GM12878 (cell line): ENCODE data around the gene CLIP1. TPM values are rescaled to one million over a fixed set of nuclear protein-coding genes. Genes with fewer than 3 reads are reported as not detected.
"Not testable (repeated sequence)": the region's sequence is repeated elsewhere in the genome, so short reads cannot be mapped to it uniquely, and the experiment has no call there.

Experiments used
- ATAC-seq: fragments of 200-7000 bp; cut with Tn5 transposase; 3 replicates; pipeline ENCODE4 v1.9.1; 2020; ENCODE audit warnings: mild to moderate bottlenecking, moderate library complexity
- BruUV-seq: library from RNA; stranded (reverse); fragments of 400-500 nt; replicated peaks from 2 replicates; lab custom pipeline; 2021; lab: Mats Ljungman, UMichigan
- CTCF ChIA-PET: fragments of 300-600 bp; sonication (Branson Sonifier 250); formaldehyde crosslinking; extraction: SDS; loops from one replicate; lab custom pipeline; 2021; ENCODE audit warnings: inconsistent platforms; lab: Yijun Ruan, JAX
- POLR2A ChIA-PET: fragments of 350-600 bp; formaldehyde crosslinking; extraction: SDS; loops from one replicate; lab custom pipeline; 2021; ENCODE audit warnings: inconsistent platforms; lab: Charles Lee
- RAD21 ChIA-PET: fragments of 300-600 bp; sonication (Branson Sonifier 250); formaldehyde crosslinking; loops from one replicate; lab custom pipeline; 2023; ENCODE audit warnings: antibody characterized with exemption; ENCODE audit not compliant: unreplicated experiment; lab: Charles Lee
- SMC1A ChIA-PET: fragments of 300-600 bp; sonication (Branson Sonifier 250); formaldehyde crosslinking; loops from one replicate; lab custom pipeline; 2023; ENCODE audit not compliant: unreplicated experiment, uncharacterized antibody; lab: Charles Lee
- DNase-seq: peaks from one replicate; pipeline ENCODE4 v3.0.0-alpha.2; 2011; ENCODE audit warnings: low read depth, low spot score
- FAIRE-seq: peaks from 3 replicates; lab custom pipeline; 2011; peaks lifted over from hg19 to GRCh38; lab: Jason Lieb, UNC
- H2AFZ ChIP-seq: 2 replicates; pipeline ENCODE4 v1.6.0; 2011; ENCODE audit warnings: low read depth, low read length, control low read depth; ENCODE audit not compliant: control insufficient read depth
- H3K27ac ChIP-seq: 2 replicates; pipeline ENCODE4 v1.5.1; 2011; ENCODE audit warnings: control low read depth; ENCODE audit not compliant: control insufficient read depth, insufficient read depth
- H3K27me3 ChIP-seq, 2 experiments: replicated peaks in 1 of 2; 2 replicates each; pipeline versions ENCODE4 v1.6.0 to v1.6.1; 2011; ENCODE audit warnings: low read length in 1 of 2; ENCODE audit not compliant: control insufficient read depth in 2 of 2, insufficient read depth in 2 of 2
- H3K36me3 ChIP-seq, 2 experiments: 2 replicates each; pipeline ENCODE4 v1.5.1; 2011; ENCODE audit warnings: low read length in 1 of 2; ENCODE audit not compliant: control insufficient read depth in 2 of 2, insufficient read depth in 2 of 2
- H3K4me1 ChIP-seq: 2 replicates; pipeline ENCODE4 v1.6.1; 2011; ENCODE audit warnings: mild to moderate bottlenecking, low read length, moderate library complexity, mixed read lengths; ENCODE audit not compliant: control insufficient read depth, insufficient read depth
- H3K4me2 ChIP-seq: 2 replicates; pipeline ENCODE4 v1.6.0; 2011; ENCODE audit warnings: control low read depth; ENCODE audit not compliant: control insufficient read depth, insufficient read depth
- H3K4me3 ChIP-seq: fragments of 200-600 bp; sonication (generic); 2 replicates; pipeline ENCODE4 v1.5.1; 2016
- H3K79me2 ChIP-seq: 2 replicates; pipeline ENCODE4 v1.6.0; 2011; ENCODE audit warnings: low read length; ENCODE audit not compliant: control insufficient read depth, insufficient read depth
- H3K9ac ChIP-seq: 2 replicates; pipeline ENCODE4 v1.8.0; 2011; ENCODE audit warnings: low read length, control low read depth, mixed read lengths; ENCODE audit not compliant: control insufficient read depth, insufficient read depth
- H3K9me3 ChIP-seq: replicated peaks from 3 replicates; pipeline ENCODE4 v1.5.1; 2011; ENCODE audit warnings: mild to moderate bottlenecking, low read length; ENCODE audit not compliant: control insufficient read depth, insufficient read depth
- H4K20me1 ChIP-seq: 2 replicates; pipeline ENCODE4 v1.6.0; 2011; ENCODE audit not compliant: control insufficient read depth, insufficient read depth
- CHD1 ChIP-seq: IDR thresholded peaks from 2 replicates; pipeline ENCODE4 v1.6.1; 2012; ENCODE audit warnings: low read depth, low read length, improper control_type of control experiment
- CHD2 ChIP-seq: IDR thresholded peaks from 2 replicates; pipeline ENCODE4 v1.6.1; 2011; ENCODE audit warnings: low read depth, low read length, improper control_type of control experiment, borderline replicate concordance
- CHD4 ChIP-seq: fragments of 200-600 bp; sonication (generic); IDR thresholded peaks from 2 replicates; pipeline ENCODE4 v1.6.1; 2016; ENCODE audit warnings: mild to moderate bottlenecking
- HDAC2 ChIP-seq: fragments of 200-600 bp; sonication (generic); IDR thresholded peaks from 2 replicates; pipeline ENCODE4 v1.6.1; 2017
- MTA2 ChIP-seq: fragments of 450-650 bp; IDR thresholded peaks from 2 replicates; pipeline ENCODE4 v1.6.1; 2016; ENCODE audit warnings: low read depth, mild to moderate bottlenecking, moderate library complexity
- SUPT20H ChIP-seq: IDR thresholded peaks from 2 replicates; pipeline ENCODE4 v1.6.1; 2011; ENCODE audit warnings: low read depth, mild to moderate bottlenecking, low read length, moderate library complexity, borderline replicate concordance; ENCODE audit not compliant: control insufficient read depth
- in situ Hi-C: fragments of 300-500 bp; cut with MboI; formaldehyde crosslinking; loops from 9 replicates; pipeline ENCODE4 v1.14.3; 2018; ENCODE audit warnings: mixed read lengths
- intact Hi-C: fragments of 100-400 bp; cut with micrococcal nuclease; formaldehyde crosslinking; loops from one replicate; pipeline ENCODE4 v1.14.2; 2022; ENCODE audit not compliant: unreplicated experiment
- polyA plus RNA-seq, 11 experiments: library from polyadenylated mRNA; depleted of rRNA in 4 of 11; unstranded in 6 of 11; stranded (reverse) in 5 of 11; fragments of >200 nt; fragmentation: Nextera tagmentation in 4 of 11; fragmentation: Illumina TruSeq in 1 of 11; extraction: Ambion mirVana in 4 of 11; extraction: Trizol in 1 of 11; gene quantifications; 1 replicate in 1 of 11; 2 replicates in 10 of 11; pipeline versions ENCODE4 v1.2.1 to v1.2.3, GENCODE V29; 2011 to 2016; ENCODE audit warnings: inconsistent platforms in 2 of 11, missing spikeins in 2 of 11, low read depth in 1 of 11
- total RNA-seq, 4 experiments: library from RNA; depleted of rRNA in 3 of 4; stranded (reverse); fragments of >200 nt in 3 of 4; fragmentation: Illumina TruSeq in 1 of 4; extraction: Trizol in 1 of 4; gene quantifications; 2 replicates each; pipeline versions ENCODE4 v1.2.1 to v1.2.3, GENCODE V29; 2013 to 2021
- TF ChIP-seq, protein P1 (sequence below): fragments of 450-650 bp; IDR thresholded peaks from 2 replicates; pipeline ENCODE4 v1.6.1; 2018; ENCODE audit warnings: mild to moderate bottlenecking, low read depth, moderate library complexity; ENCODE audit not compliant: partially characterized antibody
- TF ChIP-seq, protein P2 (sequence below): fragments of 450-650 bp; IDR thresholded peaks from 2 replicates; pipeline ENCODE4 v1.6.1; 2017; ENCODE audit warnings: mild to moderate bottlenecking, moderate library complexity

Gene CLIP1
- total and polyA plus RNA-seq, 10 of the 15 experiments (the other 5 are each of a cell fraction or from before 2014, with no cell fraction given), result 6.0 to 45.4 (median 25.2) TPM

DNA sequence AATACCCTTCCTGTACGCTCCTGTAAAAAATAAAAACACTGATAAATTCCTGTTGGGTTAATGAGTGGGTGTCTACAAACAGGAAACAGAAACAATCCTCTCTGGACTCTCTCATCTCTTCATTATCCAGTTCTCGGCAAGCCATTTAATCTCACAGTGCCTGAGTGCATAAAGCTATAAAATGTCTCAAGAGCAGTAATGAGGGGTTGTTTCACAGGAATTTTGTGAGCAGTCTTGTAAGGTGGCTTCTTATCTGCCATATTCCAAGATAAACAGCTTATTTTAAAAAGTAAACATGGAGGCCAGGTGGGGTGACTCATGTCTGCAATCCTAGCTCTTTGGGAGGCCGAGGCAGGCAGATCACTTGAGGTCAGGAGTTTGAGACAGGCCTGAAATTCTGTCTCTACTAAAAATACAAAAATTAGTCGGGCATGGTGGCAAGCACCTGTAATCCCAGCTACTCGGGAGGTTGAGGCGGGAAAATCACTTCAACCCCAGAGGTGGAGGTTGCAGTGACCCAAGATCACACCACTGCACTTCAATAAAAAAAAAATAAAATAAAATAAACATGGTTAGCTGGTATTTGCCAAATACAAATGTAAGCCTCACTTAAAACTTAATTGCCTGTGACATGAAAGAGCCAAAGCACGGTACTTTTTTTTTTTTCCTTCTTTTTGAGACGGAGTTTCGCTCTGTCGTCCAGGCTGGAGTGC is 54.0 kb downstream of the CLIP1 start (continued):
- TF ChIP-seq, protein P1, sequence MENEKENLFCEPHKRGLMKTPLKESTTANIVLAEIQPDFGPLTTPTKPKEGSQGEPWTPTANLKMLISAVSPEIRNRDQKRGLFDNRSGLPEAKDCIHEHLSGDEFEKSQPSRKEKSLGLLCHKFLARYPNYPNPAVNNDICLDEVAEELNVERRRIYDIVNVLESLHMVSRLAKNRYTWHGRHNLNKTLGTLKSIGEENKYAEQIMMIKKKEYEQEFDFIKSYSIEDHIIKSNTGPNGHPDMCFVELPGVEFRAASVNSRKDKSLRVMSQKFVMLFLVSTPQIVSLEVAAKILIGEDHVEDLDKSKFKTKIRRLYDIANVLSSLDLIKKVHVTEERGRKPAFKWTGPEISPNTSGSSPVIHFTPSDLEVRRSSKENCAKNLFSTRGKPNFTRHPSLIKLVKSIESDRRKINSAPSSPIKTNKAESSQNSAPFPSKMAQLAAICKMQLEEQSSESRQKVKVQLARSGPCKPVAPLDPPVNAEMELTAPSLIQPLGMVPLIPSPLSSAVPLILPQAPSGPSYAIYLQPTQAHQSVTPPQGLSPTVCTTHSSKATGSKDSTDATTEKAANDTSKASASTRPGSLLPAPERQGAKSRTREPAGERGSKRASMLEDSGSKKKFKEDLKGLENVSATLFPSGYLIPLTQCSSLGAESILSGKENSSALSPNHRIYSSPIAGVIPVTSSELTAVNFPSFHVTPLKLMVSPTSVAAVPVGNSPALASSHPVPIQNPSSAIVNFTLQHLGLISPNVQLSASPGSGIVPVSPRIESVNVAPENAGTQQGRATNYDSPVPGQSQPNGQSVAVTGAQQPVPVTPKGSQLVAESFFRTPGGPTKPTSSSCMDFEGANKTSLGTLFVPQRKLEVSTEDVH, result no peak
- TF ChIP-seq SUPT20H (no peak), CHD2 (no peak), CHD4 (no peak), HDAC2 (no peak), CHD1 (no peak), MTA2 (no peak)
- TF ChIP-seq, protein P2, sequence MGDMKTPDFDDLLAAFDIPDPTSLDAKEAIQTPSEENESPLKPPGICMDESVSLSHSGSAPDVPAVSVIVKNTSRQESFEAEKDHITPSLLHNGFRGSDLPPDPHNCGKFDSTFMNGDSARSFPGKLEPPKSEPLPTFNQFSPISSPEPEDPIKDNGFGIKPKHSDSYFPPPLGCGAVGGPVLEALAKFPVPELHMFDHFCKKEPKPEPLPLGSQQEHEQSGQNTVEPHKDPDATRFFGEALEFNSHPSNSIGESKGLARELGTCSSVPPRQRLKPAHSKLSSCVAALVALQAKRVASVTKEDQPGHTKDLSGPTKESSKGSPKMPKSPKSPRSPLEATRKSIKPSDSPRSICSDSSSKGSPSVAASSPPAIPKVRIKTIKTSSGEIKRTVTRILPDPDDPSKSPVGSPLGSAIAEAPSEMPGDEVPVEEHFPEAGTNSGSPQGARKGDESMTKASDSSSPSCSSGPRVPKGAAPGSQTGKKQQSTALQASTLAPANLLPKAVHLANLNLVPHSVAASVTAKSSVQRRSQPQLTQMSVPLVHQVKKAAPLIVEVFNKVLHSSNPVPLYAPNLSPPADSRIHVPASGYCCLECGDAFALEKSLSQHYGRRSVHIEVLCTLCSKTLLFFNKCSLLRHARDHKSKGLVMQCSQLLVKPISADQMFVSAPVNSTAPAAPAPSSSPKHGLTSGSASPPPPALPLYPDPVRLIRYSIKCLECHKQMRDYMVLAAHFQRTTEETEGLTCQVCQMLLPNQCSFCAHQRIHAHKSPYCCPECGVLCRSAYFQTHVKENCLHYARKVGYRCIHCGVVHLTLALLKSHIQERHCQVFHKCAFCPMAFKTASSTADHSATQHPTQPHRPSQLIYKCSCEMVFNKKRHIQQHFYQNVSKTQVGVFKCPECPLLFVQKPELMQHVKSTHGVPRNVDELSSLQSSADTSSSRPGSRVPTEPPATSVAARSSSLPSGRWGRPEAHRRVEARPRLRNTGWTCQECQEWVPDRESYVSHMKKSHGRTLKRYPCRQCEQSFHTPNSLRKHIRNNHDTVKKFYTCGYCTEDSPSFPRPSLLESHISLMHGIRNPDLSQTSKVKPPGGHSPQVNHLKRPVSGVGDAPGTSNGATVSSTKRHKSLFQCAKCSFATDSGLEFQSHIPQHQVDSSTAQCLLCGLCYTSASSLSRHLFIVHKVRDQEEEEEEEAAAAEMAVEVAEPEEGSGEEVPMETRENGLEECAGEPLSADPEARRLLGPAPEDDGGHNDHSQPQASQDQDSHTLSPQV, result no peak

DNA sequence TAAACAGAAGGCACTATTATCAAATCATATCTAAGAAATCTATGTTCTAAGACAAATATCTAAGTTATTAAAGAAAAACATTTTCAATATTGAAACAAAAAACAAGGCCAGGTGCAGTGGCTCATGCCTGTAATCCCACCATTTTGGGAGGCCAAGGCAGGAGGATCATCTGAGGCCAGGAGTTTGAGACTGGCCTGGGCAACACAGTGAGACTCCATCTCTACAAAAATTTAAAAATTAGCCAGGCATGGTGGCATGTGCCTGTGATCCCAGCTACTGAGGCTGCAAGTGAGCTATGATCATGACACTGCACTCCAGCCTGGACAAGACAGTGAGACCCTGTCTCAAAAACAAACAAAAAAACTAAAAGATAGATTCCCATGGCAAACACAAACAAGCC is 54.8 kb downstream of the CLIP1 start:
- H3K27me3 ChIP-seq, H3K27ac ChIP-seq, RAD21 ChIA-PET, DNase-seq, POLR2A ChIA-PET, FAIRE-seq, H2AFZ ChIP-seq, H3K4me3 ChIP-seq, H3K9ac ChIP-seq, intact Hi-C loops, SMC1A ChIA-PET, in situ Hi-C loops, H3K36me3 ChIP-seq, H3K9me3 ChIP-seq, ATAC-seq, H3K4me2 ChIP-seq, H4K20me1 ChIP-seq, H3K4me1 ChIP-seq, BruUV-seq, H3K79me2 ChIP-seq: not testable (repeated sequence)
- CTCF ChIA-PET, result interaction anchor here (1.5 kb wide), 1 partner anchor 12 kb away, joined by 7 read pairs; no protein-coding TSS in a partner anchor
